ENCODE data around the gene TMEM233.

DNA sequence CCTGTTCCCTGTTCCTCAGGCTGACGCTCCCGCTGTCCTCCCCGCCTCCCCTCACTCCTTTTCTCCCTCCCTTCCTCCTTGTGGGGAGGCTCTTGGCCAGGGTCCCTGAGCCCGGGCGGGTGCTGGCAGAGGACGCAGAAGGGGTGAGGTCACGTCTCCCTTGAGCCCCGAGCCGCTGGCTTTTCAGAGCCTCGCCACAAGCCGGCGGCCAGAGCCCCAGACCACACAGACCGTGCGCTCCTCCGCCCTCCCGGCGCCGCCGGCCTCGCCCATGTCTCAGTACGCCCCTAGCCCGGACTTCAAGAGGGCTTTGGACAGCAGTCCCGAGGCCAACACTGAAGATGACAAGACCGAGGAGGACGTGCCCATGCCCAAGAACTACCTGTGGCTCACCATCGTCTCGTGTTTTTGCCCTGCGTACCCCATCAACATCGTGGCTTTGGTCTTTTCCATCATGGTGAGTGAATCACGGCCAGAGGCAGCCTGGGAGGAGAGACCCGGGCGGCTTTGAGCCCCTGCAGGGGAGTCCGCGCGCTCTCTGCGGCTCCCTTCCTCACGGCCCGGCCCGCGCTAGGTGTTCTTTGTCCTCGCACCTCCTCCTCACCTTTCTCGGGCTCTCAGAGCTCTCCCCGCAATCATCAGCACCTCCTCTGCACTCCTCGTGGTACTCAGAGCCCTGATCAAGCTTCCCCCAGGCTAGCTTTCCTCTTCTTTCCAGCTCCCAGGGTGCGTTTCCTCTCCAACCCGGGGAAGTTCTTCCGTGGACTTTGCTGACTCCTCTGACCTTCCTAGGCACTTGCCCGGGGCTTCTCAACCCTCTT is at the start of gene TMEM233:
- TF ChIP-seq CTCF (IDR thresholded peaks at IDR 0.05; ENCODE audit: low read depth, low read length, poor library complexity, severe bottlenecking) (no peak), EZH2phosphoT487 (IDR thresholded peaks at IDR 0.05; ENCODE audit: borderline replicate concordance, low read length) (no peak)

All from DOHH2 (cell line).